Measurements from ENCODE around the gene KRTAP5-1. TPM values are rescaled to one million over a fixed set of nuclear protein-coding genes. Genes with fewer than 3 reads are reported as not detected.

Gene KRTAP5-1
- total RNA-seq, 2 donors from 2014 or later: not detected

- intact Hi-C loops (cut with DNase I): no loop called here
- peak; percentile 85 for DNase-seq (ENCODE audit: low spot score)
Observed at GRCh38 chr11:1574238-1574932, 10.7 kb downstream of the KRTAP5-1 start.

GRCh38 chr11:1573903-1574237, 11.2 kb downstream of the KRTAP5-1 start:
- no peak for DNase-seq (ENCODE audit: low spot score)
- intact Hi-C loops (cut with DNase I): loop anchor here in 1 of 2 donors (2.0 kb wide), 1 partner anchor 27 kb away; no protein-coding TSS in a partner anchor

GRCh38 chr11:1573077-1573902, 11.8 kb downstream of the KRTAP5-1 start:
- intact Hi-C loops (cut with DNase I): loop anchor here in 1 of 2 donors (2.0 kb wide), 1 partner anchor 26 kb away; no protein-coding TSS in a partner anchor
- DNase-seq (ENCODE audit: low spot score): peak; percentile 80

- intact Hi-C loops (cut with DNase I): loop anchor here in 1 of 2 donors (2.0 kb wide), 1 partner anchor 26 kb away; no protein-coding TSS in a partner anchor
Observed at GRCh38 chr11:1572197-1573076, 12.6 kb downstream of the KRTAP5-1 start, which contains the start of gene DUSP8. Gene DUSP8 (minus strand): TSS chr11:1572271. CDS start chr11:1565826, 6,445 bp downstream.

GRCh38 chr11:1571760-1572196, 13.3 kb downstream of the KRTAP5-1 start:
- intact Hi-C loops (cut with DNase I): loop anchor here in 1 of 2 donors (2.0 kb wide), 1 partner anchor 25 kb away; no protein-coding TSS in a partner anchor
- DNase-seq (ENCODE audit: low spot score): no peak

More at GRCh38 chr11:1572197-1573076, 12.6 kb downstream of the KRTAP5-1 start, which contains the start of gene DUSP8:
- peak; percentile 96 for DNase-seq (ENCODE audit: low spot score)

- DNase-seq (ENCODE audit: low spot score): peak; percentile 73
Observed at GRCh38 chr11:1570896-1571759, 14.0 kb downstream of the KRTAP5-1 start.

GRCh38 chr11:1570531-1570895, 14.6 kb downstream of the KRTAP5-1 start:
- intact Hi-C loops (cut with DNase I): no loop called here
- DNase-seq (ENCODE audit: low spot score): peak; percentile 64

More at GRCh38 chr11:1570896-1571759, 14.0 kb downstream of the KRTAP5-1 start:
- intact Hi-C loops (cut with DNase I): no loop called here

- intact Hi-C loops (cut with DNase I): no loop called here
- peak; percentile 41 for DNase-seq (ENCODE audit: low spot score)
Observed at GRCh38 chr11:1570001-1570453, 15.1 kb downstream of the KRTAP5-1 start.

- DNase-seq (ENCODE audit: low spot score): peak; percentile 60
- intact Hi-C loops (cut with DNase I): no loop called here
Observed at GRCh38 chr11:1569251-1569780, 15.8 kb downstream of the KRTAP5-1 start.

GRCh38 chr11:1568441-1568911, 16.6 kb downstream of the KRTAP5-1 start:
- intact Hi-C loops (cut with DNase I): no loop called here
- peak; percentile 62 for DNase-seq (ENCODE audit: low spot score)

- DNase-seq (ENCODE audit: low spot score): no peak
- intact Hi-C loops (cut with DNase I): no loop called here
Observed at GRCh38 chr11:1567721-1568100, 17.4 kb downstream of the KRTAP5-1 start.

GRCh38 chr11:1567052-1567720, 17.9 kb downstream of the KRTAP5-1 start:
- DNase-seq (ENCODE audit: low spot score): no peak
- intact Hi-C loops (cut with DNase I): no loop called here

- intact Hi-C loops (cut with DNase I): no loop called here
Observed at GRCh38 chr11:1566381-1567051, 18.6 kb downstream of the KRTAP5-1 start.

GRCh38 chr11:1565904-1566247, 19.2 kb downstream of the KRTAP5-1 start:
- intact Hi-C loops (cut with DNase I): no loop called here
- no peak for DNase-seq (ENCODE audit: low spot score)

More at GRCh38 chr11:1566381-1567051, 18.6 kb downstream of the KRTAP5-1 start:
- DNase-seq (ENCODE audit: low spot score): no peak

- no peak for DNase-seq (ENCODE audit: low spot score)
- intact Hi-C loops (cut with DNase I): no loop called here
Observed at GRCh38 chr11:1565173-1565903, 19.7 kb downstream of the KRTAP5-1 start.

GRCh38 chr11:1564535-1565172, 20.4 kb downstream of the KRTAP5-1 start:
- DNase-seq (ENCODE audit: low spot score): no peak
- intact Hi-C loops (cut with DNase I): no loop called here

All from posterior vena cava (tissue), 2 donors.